Naive thymus-derived CD8-positive, alpha-beta T cell (primary cell): Measurements from ENCODE around the gene RGS6. TPM values are rescaled to one million over a fixed set of nuclear protein-coding genes. Genes with fewer than 3 reads are reported as not detected.

Source experiments
- ATAC-seq, 2 donors: fragments of 150-1000 bp; cut with Tn5 transposase in 1 of 2; sonication (Bioruptor Pico), chemical (Tn5 transposase) in 1 of 2; 1 replicate in 1 of 2; 2 replicates in 1 of 2; pipeline ENCODE4 v1.10.0; 2021; ENCODE audit warnings: mild to moderate bottlenecking in 2 of 2, moderate library complexity in 2 of 2
- POLR2A ChIA-PET: fragments of 350-600 bp; sonication (Branson Sonifier 250); formaldehyde crosslinking; loops from one replicate; lab custom pipeline; 2021; ENCODE audit warnings: antibody characterized with exemption; lab: Charles Lee
- DNase-seq, 10 donors: peaks; one replicate each; pipeline versions ENCODE4 v3.0.0 to v3.0.0-alpha.2; 2020 to 2022
- H3K27ac Mint-ChIP-seq, 10 donors: one replicate each; pipeline ENCODE4 v1.8.0; 2020 to 2022; ENCODE audit warnings: mild to moderate bottlenecking in 10 of 10, mixed read lengths in 10 of 10, moderate library complexity in 4 of 10, inconsistent platforms in 1 of 10
- H3K27me3 Mint-ChIP-seq, 5 donors: one replicate each; pipeline ENCODE4 v1.8.0; 2021 to 2022; ENCODE audit warnings: mixed read lengths in 5 of 5
- H3K36me3 Mint-ChIP-seq, 3 donors: one replicate each; pipeline ENCODE4 v1.8.0; 2020 to 2022; ENCODE audit warnings: mixed read lengths in 3 of 3, mild to moderate bottlenecking in 2 of 3, inconsistent platforms in 1 of 3
- H3K4me1 Mint-ChIP-seq, 4 donors: one replicate each; pipeline ENCODE4 v1.8.0; 2021 to 2022; ENCODE audit warnings: mixed read lengths in 4 of 4
- H3K4me3 Mint-ChIP-seq, 10 donors: one replicate each; pipeline ENCODE4 v1.8.0; 2020 to 2022; ENCODE audit warnings: mild to moderate bottlenecking in 10 of 10, mixed read lengths in 10 of 10, moderate library complexity in 6 of 10, inconsistent platforms in 1 of 10
- H3K9me3 Mint-ChIP-seq, 9 donors: one replicate each; pipeline ENCODE4 v1.8.0; 2020 to 2022; ENCODE audit warnings: mixed read lengths in 9 of 9, mild to moderate bottlenecking in 3 of 9, inconsistent platforms in 1 of 9, moderate library complexity in 1 of 9
- polyA plus RNA-seq, 3 donors: library from polyadenylated mRNA; unstranded; fragments of 300-500 nt; fragmentation: Illumina TruSeq; gene quantifications; one replicate each; pipeline ENCODE4 v1.2.3, GENCODE V29; 2021
- total RNA-seq, 8 experiments: library from RNA in 2 of 8; stranded (reverse) in 2 of 8; gene quantifications; one replicate each; pipeline ENCODE4 v1.2.3 and lab custom pipeline; 2021 to 2026

The RGS6 gene
- total and polyA plus RNA-seq, 5 experiments from 2014 or later = not detected

DNA sequence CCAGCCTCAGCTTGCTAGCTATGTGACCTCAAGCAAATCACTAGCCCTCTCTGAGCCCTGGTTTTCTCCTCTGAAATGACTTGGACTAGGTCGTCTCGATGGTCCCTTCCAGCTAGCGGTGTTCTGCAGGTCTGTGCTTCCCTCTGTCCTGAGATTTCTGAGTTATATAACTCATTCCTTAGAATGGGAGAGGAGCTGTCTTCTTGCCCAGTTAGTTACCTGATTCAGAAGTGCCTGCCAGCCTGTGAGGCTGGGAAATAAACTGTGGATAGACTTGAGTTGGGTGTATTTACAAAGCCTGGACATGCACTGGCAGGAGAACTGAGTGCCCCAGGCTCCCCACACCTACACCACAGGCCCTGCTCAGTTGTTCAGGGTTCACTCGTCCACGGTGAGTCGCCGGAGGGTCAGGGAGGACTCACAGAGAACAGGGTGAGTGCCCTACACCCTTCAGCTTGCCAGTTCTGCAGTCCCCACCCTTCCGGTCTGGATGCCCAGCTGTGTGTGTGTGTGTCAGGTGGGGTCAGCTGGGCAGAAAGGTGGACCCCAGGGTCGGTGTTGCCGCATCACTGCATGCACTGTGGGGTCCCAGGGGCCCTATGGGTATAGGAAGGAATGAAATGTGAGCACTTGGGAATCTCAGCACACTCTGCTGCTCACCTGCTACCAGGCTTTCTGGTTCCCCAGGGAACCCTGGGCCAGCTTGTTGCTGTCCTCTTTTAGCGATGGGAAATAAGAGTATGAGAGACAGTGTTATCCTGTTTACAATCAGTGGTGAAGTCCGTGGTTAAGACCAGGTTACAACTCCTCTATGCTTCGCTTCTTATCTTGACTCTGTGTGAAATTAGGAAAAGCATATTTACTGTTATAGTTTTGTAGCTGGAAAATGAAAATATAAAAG lies 613.4 kb downstream of the RGS6 start:
- H3K27me3 Mint-ChIP-seq = peaks cover 0 to 8% (median 0%) of the 10 kb centered on the region in 5 donors

DNA sequence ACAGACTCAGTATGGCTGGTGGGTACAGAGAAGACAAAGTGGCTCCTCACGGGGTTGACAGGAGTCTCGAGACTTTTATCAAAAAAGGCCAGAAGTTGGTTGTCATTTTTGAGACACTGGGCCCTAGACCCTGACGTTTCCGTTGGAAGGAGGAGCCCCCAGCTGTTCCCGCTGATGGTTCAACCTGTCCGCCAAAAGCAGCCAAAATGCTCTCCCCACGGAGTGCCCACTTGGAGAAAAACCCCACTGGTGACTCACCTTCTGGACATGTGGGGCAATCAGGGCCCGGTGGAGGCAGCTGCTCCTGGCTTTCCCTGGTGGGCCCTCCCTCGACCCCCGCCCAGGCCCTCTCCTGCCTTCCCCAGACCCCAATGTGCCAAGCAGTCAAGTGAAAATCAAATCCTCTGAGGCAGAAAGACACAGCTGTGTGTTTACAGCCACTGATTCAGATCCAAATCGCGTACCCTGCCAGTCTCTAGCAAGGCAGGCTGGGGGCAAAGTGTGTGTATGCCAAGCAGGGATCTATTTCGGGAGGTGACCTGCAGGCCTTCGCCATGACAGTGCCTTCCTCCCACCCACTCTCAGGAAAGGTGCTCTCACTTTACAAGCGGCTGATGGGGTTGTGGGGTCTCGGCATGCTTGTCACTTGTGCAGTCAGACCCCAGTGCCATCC lies 614.3 kb downstream of the RGS6 start:
- Mint-ChIP-seq H3K9me3 (no peaks in the 10 kb centered on the region), H3K4me3 (peak overlapping the region in 1 of 10 donors; percentile 36), H3K27me3 (peaks cover 0 to 8% (median 0%) of the 10 kb centered on the region in 5 donors), H3K4me1 (peaks cover 2 to 38% (median 5%) of the 10 kb centered on the region in 4 donors), H3K36me3 (no peaks in the 10 kb centered on the region), H3K27ac (no peak overlapping the region)
- POLR2A ChIA-PET = no interaction called here
- ATAC-seq (no peak), DNase-seq (no peak)

More for the DNA sequence above, 613.4 kb downstream of the RGS6 start:
- H3K4me3 Mint-ChIP-seq = peak overlapping the region in 1 of 10 donors; percentile 36
- ATAC-seq = no peak
- no peak for DNase-seq
- H3K27ac Mint-ChIP-seq = peak overlapping the region in 2 of 10 donors; percentile 20 to 56
- H3K36me3 Mint-ChIP-seq = no peaks in the 10 kb centered on the region
- POLR2A ChIA-PET = no interaction called here
- no peaks in the 10 kb centered on the region for H3K9me3 Mint-ChIP-seq
- peaks cover 1 to 40% (median 5%) of the 10 kb centered on the region in 4 donors for H3K4me1 Mint-ChIP-seq

DNA sequence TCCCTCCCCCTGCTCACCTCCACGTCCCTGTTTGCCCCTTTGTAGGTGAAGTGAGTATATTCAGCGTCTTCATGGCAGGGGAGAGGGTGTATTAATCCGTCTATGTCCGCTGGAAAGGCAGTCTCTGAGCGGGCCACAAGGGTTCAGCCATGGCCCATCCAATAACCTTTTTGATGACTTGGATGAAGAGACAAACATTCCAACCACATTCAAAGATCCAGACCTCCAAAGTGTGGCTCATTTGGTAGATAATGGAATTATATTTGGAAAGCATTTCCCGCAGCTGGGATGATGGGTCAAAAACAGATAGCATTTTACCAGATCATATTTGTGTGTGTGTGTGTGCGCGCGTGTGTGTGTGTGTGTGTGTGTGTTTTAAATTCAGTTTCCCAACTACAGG lies 615.8 kb downstream of the RGS6 start:
- ATAC-seq (no peak), DNase-seq (no peak)
- POLR2A ChIA-PET = no interaction called here
- peaks cover 0 to 8% (median 0%) of the 10 kb centered on the region in 5 donors for H3K27me3 Mint-ChIP-seq
- peaks cover 2 to 38% (median 5%) of the 10 kb centered on the region in 4 donors for H3K4me1 Mint-ChIP-seq
- no peaks in the 10 kb centered on the region for H3K9me3 Mint-ChIP-seq
- H3K27ac Mint-ChIP-seq = no peak overlapping the region
- H3K36me3 Mint-ChIP-seq = no peaks in the 10 kb centered on the region
- no peak overlapping the region for H3K4me3 Mint-ChIP-seq

DNA sequence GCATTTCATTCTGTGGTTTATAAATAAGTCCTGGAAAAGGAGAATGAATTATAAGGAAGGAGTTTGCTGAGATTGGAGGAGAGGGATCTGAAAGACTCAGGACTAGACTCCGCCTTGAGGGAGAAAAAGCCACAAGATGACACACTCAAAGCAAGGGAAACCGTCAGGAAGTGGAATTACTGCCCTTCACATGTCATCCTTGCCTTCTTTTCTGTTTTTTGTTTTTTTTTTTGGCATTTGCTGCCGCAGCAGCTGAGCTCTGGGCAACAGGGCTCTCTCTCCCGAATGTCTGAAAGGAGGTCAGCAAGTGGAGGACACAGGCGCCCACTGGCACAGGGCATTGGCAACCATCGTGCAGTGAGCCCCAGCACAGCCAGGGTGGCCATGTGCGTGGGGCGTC lies 616.8 kb downstream of the RGS6 start:
- no peak overlapping the region for H3K4me3 Mint-ChIP-seq
- H3K27ac Mint-ChIP-seq = no peak overlapping the region
- POLR2A ChIA-PET = no interaction called here
- no peaks in the 10 kb centered on the region for H3K9me3 Mint-ChIP-seq
- peaks cover 0 to 27% (median 4%) of the 10 kb centered on the region in 4 donors for H3K4me1 Mint-ChIP-seq
- H3K27me3 Mint-ChIP-seq = peaks cover 0 to 8% (median 2%) of the 10 kb centered on the region in 5 donors
- no peaks in the 10 kb centered on the region for H3K36me3 Mint-ChIP-seq
- DNase-seq (no peak), ATAC-seq (no peak)

DNA sequence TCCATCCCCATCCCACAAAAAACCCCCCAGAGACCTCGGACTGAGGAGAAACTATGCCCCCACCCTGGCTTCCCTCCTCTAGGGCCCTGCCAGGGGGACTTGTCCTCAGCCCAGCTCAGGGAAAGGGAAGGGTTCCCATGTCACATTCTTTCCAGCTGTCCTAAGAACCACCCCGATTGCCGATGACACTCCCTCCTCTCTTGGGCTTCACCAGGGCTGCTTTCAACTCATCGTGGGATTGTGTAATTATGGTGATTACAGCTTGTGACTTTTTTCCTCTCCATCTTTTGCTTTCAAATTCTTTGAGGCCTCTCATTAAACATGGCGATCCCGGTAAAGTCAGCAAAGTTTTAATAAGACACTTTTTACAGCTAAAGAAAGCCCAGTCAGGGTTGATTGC lies 617.6 kb downstream of the RGS6 start:
- Mint-ChIP-seq H3K36me3 (no peaks in the 10 kb centered on the region), H3K4me3 (no peak overlapping the region), H3K4me1 (peaks cover 0 to 24% (median 4%) of the 10 kb centered on the region in 4 donors), H3K9me3 (no peaks in the 10 kb centered on the region), H3K27ac (no peak overlapping the region), H3K27me3 (peaks cover 0 to 8% (median 2%) of the 10 kb centered on the region in 5 donors)
- ATAC-seq (no peak), DNase-seq (no peak)
- POLR2A ChIA-PET = no interaction called here

DNA sequence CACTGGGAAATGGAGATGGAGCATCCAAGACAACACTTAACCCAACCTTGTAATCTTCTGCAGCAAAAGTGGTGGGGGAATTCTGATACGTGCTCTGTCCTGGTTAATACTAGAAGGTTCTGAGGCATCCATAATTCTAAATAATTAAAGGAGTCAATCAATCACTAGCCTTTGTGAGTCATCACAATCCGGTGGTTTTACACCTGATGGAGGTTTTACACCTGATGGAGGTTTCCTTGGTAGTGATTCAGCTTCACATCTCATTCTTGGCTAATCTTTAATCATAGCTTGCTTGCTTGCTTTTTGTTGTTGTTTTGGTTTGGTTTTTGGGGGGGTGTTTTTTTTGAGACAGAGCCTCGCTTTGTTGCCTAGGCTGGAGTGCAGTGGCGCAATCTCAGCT lies 618.3 kb downstream of the RGS6 start:
- Mint-ChIP-seq H3K27me3 (peaks cover 0 to 8% (median 2%) of the 10 kb centered on the region in 5 donors), H3K4me3 (no peak overlapping the region), H3K4me1 (peaks cover 0 to 21% (median 3%) of the 10 kb centered on the region in 4 donors), H3K36me3 (no peaks in the 10 kb centered on the region), H3K27ac (no peak overlapping the region), H3K9me3 (no peaks in the 10 kb centered on the region)
- POLR2A ChIA-PET = no interaction called here
- DNase-seq = no peak
- ATAC-seq = no peak

DNA sequence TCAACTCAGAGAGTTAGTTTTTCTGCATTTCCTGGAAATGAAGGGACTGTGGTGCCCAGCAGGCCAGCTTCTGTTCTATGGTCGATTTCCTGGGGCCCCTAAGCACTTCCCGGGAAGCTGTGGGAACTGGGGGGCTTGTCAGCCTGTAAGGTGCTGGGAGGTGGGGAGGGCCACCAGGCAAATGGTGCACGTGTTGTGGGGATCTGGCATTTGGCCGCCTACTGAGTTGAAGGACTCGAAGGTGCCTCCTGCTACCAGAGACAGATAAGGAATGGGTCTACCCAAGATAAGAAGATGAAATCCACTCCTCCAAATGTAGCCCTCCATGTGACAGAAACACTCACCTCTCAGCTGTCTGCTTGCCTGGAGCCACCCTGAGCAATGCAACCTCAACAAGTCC lies 620.0 kb downstream of the RGS6 start:
- POLR2A ChIA-PET = no interaction called here
- Mint-ChIP-seq H3K27me3 (peaks cover 0 to 8% (median 2%) of the 10 kb centered on the region in 5 donors), H3K27ac (no peak overlapping the region)

DNA sequence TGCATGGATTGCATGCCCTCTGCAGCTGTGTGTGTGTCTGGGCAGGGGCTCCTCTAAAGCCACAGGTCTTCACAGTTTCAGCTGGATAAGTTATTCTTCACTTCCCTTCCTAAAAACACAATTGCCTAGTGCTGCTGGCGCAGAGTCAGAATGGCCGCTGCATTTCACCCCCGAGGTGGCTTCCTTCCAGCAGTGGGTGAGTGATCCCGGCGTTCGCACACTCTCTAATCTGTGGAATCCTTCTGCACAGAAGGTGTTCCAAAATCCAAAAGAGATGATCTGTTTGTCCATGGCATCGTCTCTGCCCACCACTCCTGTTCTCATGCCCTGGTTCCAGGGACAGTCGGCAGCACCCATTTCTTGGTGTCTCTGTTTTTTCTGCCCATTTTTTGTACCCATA lies 620.9 kb downstream of the RGS6 start:
- H3K27ac Mint-ChIP-seq = no peak overlapping the region
- no peak for ATAC-seq
- no peak for DNase-seq
- POLR2A ChIA-PET = no interaction called here
- H3K36me3 Mint-ChIP-seq = no peaks in the 10 kb centered on the region
- H3K4me1 Mint-ChIP-seq = peaks cover 0 to 4% (median 2%) of the 10 kb centered on the region in 4 donors
- no peak overlapping the region for H3K4me3 Mint-ChIP-seq
- peaks cover 0 to 15% (median 5%) of the 10 kb centered on the region in 5 donors for H3K27me3 Mint-ChIP-seq
- H3K9me3 Mint-ChIP-seq = no peaks in the 10 kb centered on the region

More for the DNA sequence above, 620.0 kb downstream of the RGS6 start:
- Mint-ChIP-seq H3K9me3 (no peaks in the 10 kb centered on the region), H3K4me1 (peaks cover 0 to 6% (median 2%) of the 10 kb centered on the region in 4 donors), H3K4me3 (no peak overlapping the region), H3K36me3 (no peaks in the 10 kb centered on the region)
- ATAC-seq (no peak), DNase-seq (no peak)

DNA sequence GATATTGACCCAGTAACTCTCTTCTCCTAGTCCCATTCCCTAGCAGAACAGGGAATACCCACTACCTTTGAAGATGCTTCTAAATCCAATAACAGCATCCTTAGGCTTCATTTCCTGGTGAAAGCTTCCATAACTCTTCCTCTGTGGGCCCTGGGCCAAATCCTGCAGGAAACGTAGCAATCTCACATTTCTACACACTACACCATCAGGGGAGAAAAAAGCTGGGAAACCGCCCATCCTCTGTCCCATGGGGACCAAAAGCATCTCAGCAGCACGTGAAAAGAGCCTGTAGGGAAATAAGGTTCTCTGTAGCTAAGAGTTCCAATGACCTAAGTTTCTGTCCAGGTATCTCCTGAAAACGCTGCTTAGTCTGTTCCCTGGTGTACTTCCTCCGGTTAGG lies 621.4 kb downstream of the RGS6 start:
- ATAC-seq (no peak), DNase-seq (no peak)
- POLR2A ChIA-PET = no interaction called here
- Mint-ChIP-seq H3K36me3 (no peaks in the 10 kb centered on the region), H3K4me1 (peaks cover 0 to 4% (median 2%) of the 10 kb centered on the region in 4 donors), H3K27ac (no peak overlapping the region), H3K4me3 (no peak overlapping the region), H3K9me3 (no peaks in the 10 kb centered on the region), H3K27me3 (peaks cover 0 to 18% (median 6%) of the 10 kb centered on the region in 5 donors)

DNA sequence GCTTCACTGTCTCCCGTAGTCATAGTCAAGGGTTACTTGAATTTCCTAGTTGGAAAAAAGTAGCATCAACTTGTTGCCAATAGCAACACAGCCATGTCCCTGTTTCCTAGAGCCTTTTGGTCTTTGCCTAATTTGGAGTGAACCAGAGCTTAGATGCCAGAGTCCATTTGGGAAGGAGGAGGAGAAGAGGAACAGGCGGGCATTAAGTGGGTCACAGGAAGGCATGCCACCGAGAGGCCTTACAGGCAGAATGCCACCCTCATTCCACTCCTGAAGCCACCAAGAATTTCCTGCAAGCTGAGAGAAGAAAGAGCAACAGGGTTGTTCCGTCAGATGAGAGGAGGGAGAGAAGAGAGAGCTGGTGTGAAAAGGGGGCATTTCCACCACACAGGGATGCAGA lies 622.2 kb downstream of the RGS6 start:
- H3K27ac Mint-ChIP-seq = peak overlapping the region in 1 of 10 donors; percentile 46
- ATAC-seq = no peak
- H3K27me3 Mint-ChIP-seq = peaks cover 0 to 18% (median 6%) of the 10 kb centered on the region in 5 donors

DNA sequence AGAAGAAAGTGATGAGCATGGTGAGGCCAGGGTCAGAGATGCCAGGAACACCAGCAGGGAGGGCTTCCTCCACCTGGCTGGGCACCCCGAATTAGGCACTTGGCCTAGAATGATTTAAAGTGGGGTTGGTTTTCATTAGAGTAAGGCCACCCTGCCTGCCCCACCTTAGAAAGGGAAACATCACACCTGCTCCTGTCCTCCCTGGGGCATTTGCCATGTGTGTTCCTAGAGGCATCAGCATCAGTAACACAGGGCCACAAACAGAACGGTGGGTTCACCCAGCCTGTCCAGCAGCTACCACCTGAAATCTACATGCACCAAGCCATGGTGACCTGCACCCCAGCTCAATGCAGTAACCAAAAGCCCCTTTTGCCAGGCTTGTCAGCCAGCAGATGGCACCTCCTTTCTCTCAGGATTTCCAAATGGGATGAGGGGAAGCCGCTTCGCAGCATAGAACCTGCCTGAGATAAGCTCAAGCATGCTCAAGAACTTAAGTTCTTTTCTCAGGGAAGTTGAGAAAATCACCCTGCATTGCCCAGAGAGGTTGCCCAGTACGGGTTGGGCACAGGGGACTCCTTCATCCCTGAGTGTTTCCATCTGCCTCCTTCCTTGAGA lies 622.9 kb downstream of the RGS6 start:
- DNase-seq (no peak), ATAC-seq (no peak)
- H3K27ac Mint-ChIP-seq = no peak overlapping the region
- H3K9me3 Mint-ChIP-seq = no peaks in the 10 kb centered on the region
- POLR2A ChIA-PET = no interaction called here
- H3K36me3 Mint-ChIP-seq = no peaks in the 10 kb centered on the region
- H3K4me3 Mint-ChIP-seq = no peak overlapping the region
- peaks cover 0 to 9% (median 2%) of the 10 kb centered on the region in 4 donors for H3K4me1 Mint-ChIP-seq
- H3K27me3 Mint-ChIP-seq = peaks cover 0 to 18% (median 6%) of the 10 kb centered on the region in 5 donors

More for the DNA sequence above, 622.2 kb downstream of the RGS6 start:
- Mint-ChIP-seq H3K4me1 (peaks cover 0 to 11% (median 2%) of the 10 kb centered on the region in 4 donors), H3K9me3 (no peaks in the 10 kb centered on the region), H3K36me3 (no peaks in the 10 kb centered on the region), H3K4me3 (no peak overlapping the region)
- POLR2A ChIA-PET = no interaction called here
- DNase-seq = no peak

DNA sequence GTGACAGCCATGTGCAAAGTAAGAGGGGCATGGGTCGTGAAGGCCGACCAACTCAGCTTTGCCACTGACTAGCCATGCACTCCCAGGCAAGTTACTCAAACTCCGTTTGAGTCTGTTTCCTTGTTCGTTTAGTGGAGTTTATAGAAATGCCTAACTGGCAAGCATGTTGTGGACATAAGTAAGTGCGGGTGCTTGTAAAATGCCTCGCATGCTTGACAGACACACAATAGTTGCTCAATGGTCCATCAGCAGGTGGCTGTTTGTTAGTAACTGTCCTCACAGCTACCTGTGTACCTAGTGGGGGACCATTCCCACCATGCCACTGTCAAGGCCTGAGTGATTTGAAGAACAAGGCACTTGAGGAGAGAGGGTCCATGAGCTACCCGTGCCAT lies 623.4 kb downstream of the RGS6 start:
- Mint-ChIP-seq H3K9me3 (no peaks in the 10 kb centered on the region), H3K27me3 (peaks cover 0 to 18% (median 6%) of the 10 kb centered on the region in 5 donors), H3K4me3 (no peak overlapping the region), H3K27ac (no peak overlapping the region), H3K36me3 (no peaks in the 10 kb centered on the region), H3K4me1 (peaks cover 0 to 8% (median 1%) of the 10 kb centered on the region in 4 donors)
- no peak for DNase-seq
- no peak for ATAC-seq
- POLR2A ChIA-PET = no interaction called here
